ACHN (cell line): ENCODE measurements around the gene HARBI1.
"Not testable (repeated sequence)": the region's sequence is repeated elsewhere in the genome, so short reads cannot be mapped to it uniquely, and the experiment has no call there.

ENCODE experiments used
- DNase-seq: peaks from one replicate; pipeline ENCODE4 v3.0.0-alpha.2; 2015
- in situ Hi-C: cut with HindIII; loops from 2 replicates; pipeline ENCODE4 v1.10.0; 2017; ENCODE audit warnings: low sequenced_read_pairs, low pct_ligation_motif_present, low pct_unique_long_range_greater_than_20kb

The HARBI1 gene

DNA sequence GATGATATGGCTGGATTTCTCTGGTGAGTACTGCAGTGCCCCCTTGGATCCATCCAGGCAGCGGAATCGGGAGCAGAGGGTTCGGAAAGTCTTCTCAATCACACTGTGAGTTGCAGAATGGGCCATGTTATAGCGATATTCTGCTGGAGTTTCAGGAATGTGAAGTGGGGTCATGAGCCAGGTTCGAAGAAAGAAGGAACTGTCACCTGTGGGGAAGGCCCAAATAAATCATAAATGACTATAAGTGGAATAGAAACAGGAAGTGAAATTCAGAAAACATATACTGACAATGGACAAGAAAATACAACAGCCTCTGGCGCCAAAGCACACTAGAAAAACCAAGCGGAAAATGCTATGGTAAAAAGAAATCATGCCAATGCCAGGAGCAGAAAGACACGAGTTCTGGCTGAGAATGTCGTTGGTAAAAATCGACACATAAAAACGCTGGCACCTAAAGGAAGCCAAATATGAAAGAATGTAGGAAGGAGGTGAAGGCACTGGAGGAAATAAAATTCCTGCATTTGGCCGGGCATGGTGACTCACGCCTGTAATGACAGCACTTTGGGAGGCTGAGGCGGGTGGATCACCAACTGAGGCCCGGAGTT is 13.2 kb downstream of the HARBI1 start:
- in situ Hi-C loops, result no loop called here
- DNase-seq, result no peak

DNA sequence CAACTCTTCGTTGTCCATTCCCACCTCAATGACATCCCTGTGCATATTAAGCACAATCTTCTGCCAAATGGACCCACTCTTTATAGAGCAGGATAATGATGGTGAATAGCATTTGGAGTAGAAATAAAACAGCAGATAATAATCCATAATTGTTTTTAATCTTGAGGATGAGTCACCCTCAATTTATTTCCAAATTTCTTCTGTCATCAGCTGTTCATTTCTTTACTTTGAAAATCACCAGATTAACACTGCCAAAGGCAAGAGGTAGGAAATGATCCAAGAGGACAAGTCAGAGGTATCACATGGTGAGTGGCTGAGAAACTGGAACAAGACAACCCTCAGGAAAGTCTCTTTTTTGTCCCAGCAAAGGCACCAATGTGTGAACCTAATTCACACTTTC is 15.9 kb downstream of the HARBI1 start:
- in situ Hi-C loops, result no loop called here
- DNase-seq, result no peak

DNA sequence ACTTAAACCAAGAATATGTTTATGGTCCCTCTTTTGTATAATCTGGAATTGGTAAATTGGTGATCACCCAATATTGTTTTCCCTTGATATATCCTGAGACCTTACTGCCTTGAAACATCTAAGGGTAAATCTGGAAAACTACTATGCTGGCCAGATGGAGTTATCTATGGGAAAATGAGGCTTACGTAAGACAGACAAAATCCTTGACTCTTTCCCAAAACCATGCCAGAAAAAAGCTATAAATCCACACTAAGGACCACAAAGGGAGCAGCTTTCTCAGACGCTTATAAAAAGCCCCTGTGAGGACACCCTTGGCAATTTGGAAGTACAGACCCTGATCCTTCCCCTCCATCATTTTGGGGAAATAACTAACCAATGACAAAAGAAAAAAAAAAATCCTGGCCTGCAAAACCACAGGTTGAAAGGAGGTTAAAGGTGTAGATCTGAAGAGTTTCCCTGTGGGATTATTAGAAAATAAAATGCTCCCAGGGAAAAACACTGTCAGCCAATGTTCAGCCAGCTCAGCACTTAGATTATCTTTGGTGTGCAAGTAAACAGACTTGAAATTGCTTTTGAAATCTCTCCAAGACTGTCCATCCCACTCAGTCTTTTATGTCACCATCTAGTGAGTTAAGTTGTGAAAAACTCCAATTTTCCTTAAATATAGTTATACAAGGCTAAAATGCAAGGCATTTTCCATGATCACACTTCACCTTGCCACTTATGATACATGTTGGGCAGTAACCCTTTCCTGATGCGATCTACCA is 16.6 kb downstream of the HARBI1 start:
- in situ Hi-C loops, result no loop called here
- DNase-seq, result no peak

DNA sequence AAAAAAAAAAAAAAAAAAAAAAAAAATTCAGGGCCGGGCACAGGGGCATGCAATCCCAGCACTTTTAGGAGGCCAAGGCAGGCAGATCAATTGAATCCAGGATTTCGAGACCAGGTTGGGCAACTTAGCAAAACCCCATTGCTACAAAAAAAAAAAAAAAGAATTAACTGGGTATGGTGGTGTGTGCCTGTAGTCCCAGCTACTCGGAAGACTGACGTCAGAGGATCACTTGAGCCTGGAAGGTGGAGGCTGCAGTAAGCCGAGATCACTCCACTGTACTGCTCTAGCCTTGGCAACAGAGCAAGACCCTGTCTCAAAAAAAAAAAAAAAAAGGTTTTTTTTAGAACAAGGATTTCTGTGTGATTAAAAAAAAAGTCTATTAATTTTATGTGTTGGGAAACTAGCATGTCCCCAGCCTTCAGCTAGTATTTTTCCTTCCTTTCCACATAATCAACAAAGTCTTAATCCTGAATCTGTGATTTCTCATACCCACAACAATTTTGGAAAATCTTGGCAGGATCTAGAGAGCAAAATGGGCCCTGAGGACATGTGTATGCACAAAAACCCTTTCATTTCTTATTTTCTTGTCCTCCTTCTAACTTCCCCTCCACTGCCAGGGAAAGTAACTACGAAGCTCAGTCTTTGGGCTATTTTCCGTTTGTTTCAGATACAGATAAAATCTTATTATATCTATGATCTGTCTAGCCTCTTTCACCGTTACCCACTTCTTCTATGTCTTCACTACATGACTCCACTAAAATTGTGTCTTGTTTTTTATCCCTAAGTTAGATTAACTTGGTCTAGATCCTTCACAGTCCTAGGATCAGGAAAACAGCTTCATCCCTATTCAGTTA is 17.5 kb downstream of the HARBI1 start:
- in situ Hi-C loops, result no loop called here
- no peak for DNase-seq

DNA sequence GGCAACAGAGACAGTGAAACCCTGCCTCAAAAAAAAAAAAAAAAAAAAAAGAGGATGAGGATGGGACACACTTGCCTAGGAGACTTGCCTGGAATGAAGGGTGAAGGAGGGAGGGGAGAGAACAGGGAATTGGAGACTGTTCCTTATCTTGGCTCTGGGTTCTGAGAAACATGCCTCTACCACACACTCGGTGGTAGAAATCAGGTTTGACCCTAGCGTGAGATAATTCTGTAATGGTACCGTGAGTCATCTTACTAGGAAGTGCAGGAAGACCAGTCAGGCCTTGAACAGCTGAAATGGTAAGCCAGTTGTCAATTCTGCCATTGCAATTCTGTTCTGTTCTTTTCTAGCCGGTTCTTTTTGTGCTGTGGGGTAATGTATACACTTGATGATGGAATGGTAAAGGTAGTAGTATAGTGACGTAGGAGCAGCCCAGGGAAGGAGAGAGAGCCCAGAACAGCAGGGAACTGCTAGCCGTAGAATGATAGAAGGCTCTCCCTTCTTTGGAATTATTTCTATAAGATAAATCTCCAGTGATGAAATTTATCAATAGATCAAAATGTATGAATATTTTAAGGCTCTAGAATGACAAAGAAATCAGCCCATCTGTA is 19.3 kb downstream of the HARBI1 start:
- DNase-seq, result peak; percentile 28
- in situ Hi-C loops, result no loop called here

DNA sequence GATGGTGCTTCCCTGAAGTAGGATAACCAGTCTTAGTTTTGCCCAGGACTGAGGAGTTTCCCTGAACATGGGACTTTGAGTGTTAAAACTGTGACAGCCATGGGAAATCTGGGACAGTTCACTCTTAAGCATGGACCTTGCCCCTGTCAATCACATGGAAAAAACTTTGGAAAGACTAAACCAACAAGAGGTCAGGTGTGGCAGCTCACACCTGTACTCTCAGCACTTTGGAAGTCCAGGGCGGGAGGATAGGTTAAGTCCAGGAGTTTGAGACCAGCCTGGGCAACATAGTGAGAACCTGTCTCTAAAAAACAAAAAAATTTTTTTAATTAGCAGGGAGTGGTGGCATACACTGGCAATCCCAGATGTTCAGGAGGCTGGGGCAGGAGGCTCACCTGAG is 19.9 kb downstream of the HARBI1 start:
- in situ Hi-C loops, result no loop called here
- DNase-seq, result no peak

DNA sequence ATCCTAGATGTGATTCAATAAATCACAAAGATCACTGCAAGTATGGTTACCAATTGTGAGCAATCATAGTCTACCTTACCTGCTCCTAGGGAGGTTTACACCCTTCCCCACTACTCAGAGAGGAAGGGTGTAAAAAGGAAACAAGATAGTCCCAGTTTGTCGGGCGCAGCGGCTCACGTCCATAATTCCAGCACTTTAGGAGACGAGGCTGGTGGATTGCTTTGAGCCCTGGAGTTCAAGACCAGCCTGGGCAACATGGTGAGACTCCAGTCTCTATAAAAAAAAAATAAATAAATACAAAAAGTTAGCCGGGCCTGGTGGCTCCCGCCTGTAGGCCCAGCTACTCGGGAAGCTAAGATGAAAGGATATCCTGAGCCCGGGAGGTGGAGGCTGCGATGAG is 22.2 kb downstream of the HARBI1 start:
- DNase-seq, result no peak
- in situ Hi-C loops, result no loop called here

DNA sequence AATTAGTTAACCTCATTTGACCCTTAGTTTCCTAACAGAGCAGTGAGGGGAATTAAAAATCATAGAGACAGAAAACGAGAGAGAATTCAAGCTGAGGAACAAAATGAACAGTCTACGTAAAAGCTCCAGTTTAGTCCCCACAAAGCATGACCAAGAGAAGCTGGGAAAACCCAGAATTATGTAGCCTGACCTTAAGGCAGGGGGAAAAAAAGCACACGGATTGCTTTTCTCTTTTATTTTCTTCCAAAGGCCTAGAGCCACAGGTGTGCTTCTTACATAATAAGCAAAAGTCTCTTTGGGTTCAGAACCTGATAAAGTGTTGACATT is 22.7 kb downstream of the HARBI1 start:
- DNase-seq, result no peak
- in situ Hi-C loops, result no loop called here

DNA sequence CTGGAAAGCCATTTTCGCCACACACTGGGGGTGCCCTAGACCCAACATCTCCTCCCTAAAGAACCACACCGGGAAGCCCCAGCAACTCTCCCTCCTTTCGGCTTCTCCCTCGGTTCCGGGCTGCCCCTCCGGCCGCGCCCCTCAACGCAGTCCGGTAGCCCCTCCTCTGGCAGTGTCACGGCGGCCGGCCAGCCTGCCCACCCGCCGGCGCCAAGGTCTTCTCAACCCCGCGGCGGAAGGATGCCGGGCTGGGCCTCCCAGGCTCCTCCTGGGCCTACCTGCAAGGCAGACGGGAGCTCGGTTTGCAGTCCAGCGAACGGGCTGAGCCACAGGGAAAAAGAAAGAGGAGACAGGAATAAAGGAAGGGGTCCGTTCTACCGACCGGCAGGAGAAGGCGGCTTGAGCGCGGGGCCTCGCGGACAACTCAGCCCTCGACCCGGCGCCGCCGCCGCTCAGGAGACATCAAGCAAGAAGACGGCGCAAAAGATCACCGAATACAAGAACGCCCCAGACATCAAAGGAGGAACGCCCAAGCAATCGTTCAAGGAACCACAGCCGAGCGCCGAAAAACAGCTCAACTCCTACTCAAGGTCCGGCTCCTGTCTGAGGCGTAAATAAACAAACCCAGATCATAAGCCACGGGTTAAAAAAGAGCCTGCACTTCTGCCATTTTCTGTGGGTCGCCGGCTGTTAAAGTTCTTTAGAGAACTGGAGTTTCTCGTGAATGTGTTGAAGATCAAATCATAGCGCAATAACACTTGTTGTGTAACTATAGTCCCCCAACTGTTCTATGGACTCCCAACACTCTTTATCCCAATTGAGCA is 23.3 kb downstream of the HARBI1 start, which contains the start of gene AMBRA1:
TSS of gene AMBRA1 (minus strand) at position 474 of the 824 bp plus-strand sequence. CDS start 45,643 bp downstream, outside the sequence.
- in situ Hi-C loops, result no loop called here
- peak; percentile 88 for DNase-seq

DNA sequence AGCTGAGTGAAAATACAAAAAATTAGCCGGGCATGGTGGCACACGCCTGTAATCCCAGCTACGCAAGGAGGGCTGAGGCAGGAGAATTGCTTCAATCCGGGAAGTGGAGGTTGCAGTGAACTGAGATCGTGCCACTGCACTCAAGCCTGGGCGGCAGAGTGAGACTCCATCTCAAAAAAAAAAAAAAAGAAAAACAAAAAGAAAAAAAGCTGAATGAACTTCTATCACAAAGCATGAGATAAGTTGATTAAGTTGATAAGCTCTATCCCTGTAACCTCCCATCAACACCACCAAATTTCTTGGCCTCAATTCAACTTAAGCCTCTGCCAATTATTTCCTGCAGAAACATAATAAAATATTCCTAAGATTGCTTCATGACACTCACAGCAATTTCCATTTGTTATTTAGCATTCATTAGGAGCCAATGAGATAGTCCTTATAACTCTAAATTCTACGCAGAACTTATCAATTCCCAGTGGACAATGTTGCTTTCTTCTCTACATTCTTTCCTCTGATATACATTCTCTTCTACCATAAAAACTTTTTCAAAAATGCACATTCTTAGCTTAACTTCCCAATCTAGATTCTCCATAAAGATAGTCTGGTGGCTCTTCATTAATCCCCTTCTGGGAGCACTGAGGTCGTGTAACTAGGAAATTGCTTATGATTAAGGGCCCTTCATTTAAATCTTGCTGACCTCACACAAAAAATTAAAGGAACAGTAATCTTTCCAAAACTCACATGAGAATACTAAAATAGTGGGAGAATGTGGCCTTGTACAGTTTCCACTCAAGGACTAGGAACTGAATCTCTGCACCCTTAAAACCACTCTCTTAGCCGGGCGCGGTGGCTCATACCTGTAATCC is 26.1 kb downstream of the HARBI1 start:
- no peak for DNase-seq
- in situ Hi-C loops, result no loop called here

DNA sequence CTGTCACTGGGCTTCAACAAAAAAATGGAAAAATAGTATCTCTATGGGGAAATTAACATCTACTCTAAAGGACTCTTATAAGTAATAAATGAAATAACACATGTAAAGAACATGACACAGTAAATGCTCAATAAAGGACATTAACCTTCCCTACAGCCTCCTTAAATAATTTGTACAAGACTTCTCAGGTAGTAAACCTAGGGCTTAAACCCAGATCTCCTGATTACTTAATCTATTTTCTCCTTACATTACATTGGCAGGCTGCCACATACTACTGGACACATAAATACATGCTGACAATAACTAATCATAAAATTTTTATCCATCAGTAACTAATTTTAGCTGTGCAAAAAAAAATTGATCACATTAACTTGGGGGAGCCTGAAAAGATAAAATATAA is 28.1 kb downstream of the HARBI1 start:
- DNase-seq, result no peak
- in situ Hi-C loops, result no loop called here

DNA sequence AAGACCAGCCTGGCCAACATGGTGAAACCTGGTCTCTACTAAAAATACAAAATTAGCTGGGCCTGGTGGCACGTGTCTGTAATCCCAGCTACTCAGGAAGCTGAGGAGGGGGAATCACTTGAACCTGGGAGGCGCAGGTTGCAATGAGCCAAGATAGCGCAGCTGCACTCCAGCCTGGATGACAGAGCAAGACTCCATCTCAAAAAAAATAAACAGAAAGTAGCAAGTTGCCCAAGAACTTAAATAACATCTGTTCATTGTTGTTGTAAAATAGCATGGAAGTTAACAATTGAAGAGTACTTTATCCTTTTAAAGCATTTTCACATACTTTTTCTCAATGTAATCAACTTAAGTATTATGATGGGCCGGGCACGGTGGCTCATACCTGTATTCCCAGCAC is 28.9 kb downstream of the HARBI1 start:
- in situ Hi-C loops, result no loop called here
- DNase-seq, result no peak

DNA sequence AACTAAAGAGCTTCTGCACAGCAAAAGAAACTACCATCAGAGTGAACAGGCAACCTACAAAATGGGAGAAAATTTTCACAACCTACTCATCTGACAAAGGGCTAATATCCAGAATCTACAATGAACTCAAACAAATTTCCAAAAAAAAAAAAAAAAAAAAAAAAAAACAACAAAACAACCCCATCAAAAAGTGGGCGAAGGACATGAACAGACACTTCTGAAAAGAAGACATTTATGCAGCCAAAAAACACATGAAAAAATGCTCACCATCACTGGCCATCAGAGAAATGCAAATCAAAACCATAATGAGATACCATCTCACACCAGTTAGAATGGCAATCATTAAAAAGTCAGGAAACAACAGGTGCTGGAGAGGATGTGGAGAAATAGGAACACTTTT is 33.5 kb downstream of the HARBI1 start:
- in situ Hi-C loops, DNase-seq: not testable (repeated sequence)

DNA sequence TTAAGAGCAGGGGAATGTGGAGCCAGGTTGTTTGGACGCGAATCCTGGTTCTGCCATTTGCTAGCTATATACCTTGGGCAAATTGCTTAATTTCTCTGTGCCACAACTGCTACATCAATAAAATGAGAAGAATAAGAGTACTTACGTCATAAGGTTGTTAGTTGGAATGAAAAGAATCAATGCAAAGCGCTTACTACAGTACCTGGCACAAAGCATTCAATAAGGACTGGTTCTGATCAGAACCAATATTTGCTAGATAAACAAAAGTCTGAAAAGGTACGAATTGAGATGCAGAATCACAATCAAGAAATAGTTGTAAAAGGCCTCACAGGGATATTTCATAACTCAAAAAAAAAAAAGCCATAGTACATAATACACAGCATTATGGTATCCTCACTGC is 34.4 kb downstream of the HARBI1 start:
- in situ Hi-C loops, result no loop called here
- DNase-seq, result no peak

DNA sequence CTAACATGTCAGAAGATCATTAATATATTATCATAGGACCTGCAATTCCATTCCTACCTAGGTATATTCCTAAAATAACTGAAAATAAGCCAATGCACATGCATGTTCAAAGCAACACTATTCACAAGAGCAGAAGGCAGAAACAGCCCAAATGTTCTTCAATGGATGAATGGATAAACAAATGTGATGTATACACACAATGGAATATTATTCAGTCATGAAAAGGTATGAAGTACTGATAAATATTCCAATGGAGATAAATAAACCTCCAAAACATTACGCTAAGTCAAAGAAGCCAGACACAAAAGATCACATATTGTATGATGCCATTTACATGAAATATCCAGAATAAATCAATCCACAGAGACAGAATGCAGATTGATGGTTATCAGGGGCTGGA is 40.0 kb downstream of the HARBI1 start:
- in situ Hi-C loops, result no loop called here

DNA sequence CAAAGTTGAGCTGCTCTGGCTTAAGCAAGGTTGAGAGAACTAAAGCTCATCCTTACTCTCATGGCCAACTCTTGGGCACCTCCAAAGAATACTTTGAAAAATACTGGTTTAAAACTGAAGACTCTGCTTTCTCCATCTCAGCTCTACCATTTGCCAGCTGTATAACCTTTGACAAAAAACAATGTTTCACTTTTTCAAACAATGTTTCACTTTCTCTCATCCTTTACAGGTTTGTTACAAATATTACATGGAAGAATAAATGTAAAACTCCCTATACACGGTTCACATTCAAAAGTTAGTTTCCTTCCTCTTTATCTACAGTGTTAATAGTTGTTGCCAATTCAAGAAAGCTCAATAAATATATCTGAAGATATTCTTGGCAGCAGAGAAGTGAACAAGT is 42.4 kb downstream of the HARBI1 start:
- no peak for DNase-seq
- in situ Hi-C loops, result no loop called here

More for the DNA sequence above, 40.0 kb downstream of the HARBI1 start:
- DNase-seq, result no peak

DNA sequence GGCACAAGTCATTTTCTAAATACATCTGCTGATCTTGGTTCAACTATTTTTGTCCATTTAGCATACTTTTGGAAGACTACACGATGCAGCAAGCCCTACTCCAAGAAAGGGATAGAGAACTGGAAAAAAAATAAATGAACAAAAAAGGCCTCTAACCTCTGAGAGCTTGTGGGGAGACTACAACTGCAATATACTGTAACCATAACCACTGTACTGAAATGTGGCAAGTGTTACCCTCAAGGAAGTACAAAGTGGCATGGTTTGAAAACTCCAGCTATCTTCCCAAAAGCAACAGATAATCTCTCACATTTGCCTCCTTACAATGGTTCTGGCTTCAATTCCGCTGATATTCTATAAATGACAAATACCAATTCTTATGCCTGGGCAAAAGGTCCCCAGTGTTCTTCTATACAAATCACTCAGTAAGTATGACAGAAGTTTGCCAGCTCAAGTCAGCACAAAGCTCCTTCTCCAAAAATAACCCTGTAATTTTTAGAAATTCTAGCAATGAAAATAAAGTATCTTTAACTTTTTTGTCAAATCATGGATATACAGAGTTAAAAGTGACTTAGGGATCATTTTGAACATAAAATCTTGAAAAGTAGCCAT is 46.1 kb downstream of the HARBI1 start:
- DNase-seq, result no peak
- in situ Hi-C loops, result no loop called here
